ENCODE results near the gene TMEM30B. TPM values are rescaled to one million over a fixed set of nuclear protein-coding genes. Genes with fewer than 3 reads are reported as not detected.
"Not testable (repeated sequence)": the region's sequence is repeated elsewhere in the genome, so short reads cannot be mapped to it uniquely, and the experiment has no call there.

TMEM30B gene
- total and polyA plus RNA-seq, 2 of the 13 experiments (the other 11 are each of a cell fraction or from before 2014, with no cell fraction given), result not detected

GRCh38 chr14:61308701-61309100 is 27.6 kb upstream of the TMEM30B start:
- POLR2A ChIA-PET; H3K9ac ChIP-seq (ENCODE audit: insufficient read depth, low read depth, low read length); intact Hi-C loops (cut with micrococcal nuclease; ENCODE audit: unreplicated experiment); ATAC-seq; H4K20me1 ChIP-seq (ENCODE audit: insufficient read depth, low read length); CTCF ChIA-PET (ENCODE audit: low intra/inter-chr PET ratio, low total read pairs); DNase-seq (ENCODE audit: low spot score); H3K27me3 ChIP-seq (ENCODE audit: control insufficient read depth in 1 of 2, insufficient read depth in 2 of 2, low read length in 2 of 2); H3K79me2 ChIP-seq (ENCODE audit: insufficient read depth, low read length); H3K4me3 ChIP-seq (replicated peaks in 1 of 3; ENCODE audit: insufficient read depth in 1 of 3, low read depth in 2 of 3, low read length in 3 of 3); FAIRE-seq; H3K27ac ChIP-seq (ENCODE audit: extremely low read length, insufficient read depth, low read length); H3K4me2 ChIP-seq (ENCODE audit: low read depth, low read length); H3K4me1 ChIP-seq (ENCODE audit: insufficient read depth, low read length); in situ Hi-C loops (cut with HindIII; ENCODE audit: extremely low pct_ligation_motif_present, low pct_unique_long_range_greater_than_20kb); BruUV-seq (replicated peaks); H2AFZ ChIP-seq (ENCODE audit: low read length); H3K36me3 ChIP-seq (replicated peaks in 1 of 2; ENCODE audit: control insufficient read depth in 1 of 2, insufficient read depth in 2 of 2, low read length in 2 of 2): not testable (repeated sequence)
- peaks cover 15% of the 10 kb centered on the region; the same call in 1 of the 2 replicates for H3K9me3 ChIP-seq (ENCODE audit: low read length)
- WGBS (ENCODE audit: low lambda C conversion rate), result 18% methylated on average over 4 of the region's 4 CpGs

- in situ Hi-C loops (cut with HindIII; ENCODE audit: extremely low pct_ligation_motif_present, low pct_unique_long_range_greater_than_20kb), result no loop called here
Measured at GRCh38 chr14:61308198-61308597, 27.1 kb upstream of the TMEM30B start.

More at GRCh38 chr14:61308198-61308597, 27.1 kb upstream of the TMEM30B start:
- Histone ChIP-seq H2AFZ (ENCODE audit: low read length) (no peak overlapping the region), H3K9me3 (ENCODE audit: low read length) (peaks cover 11% of the 10 kb centered on the region; the same call in 1 of the 2 replicates), H3K27ac (ENCODE audit: extremely low read length, insufficient read depth, low read length) (no peak overlapping the region), H3K4me1 (ENCODE audit: insufficient read depth, low read length) (no peaks in the 10 kb centered on the region), H3K4me2 (ENCODE audit: low read depth, low read length) (no peak overlapping the region), H3K27me3 (ENCODE audit: control insufficient read depth in 1 of 2, insufficient read depth in 2 of 2, low read length in 2 of 2) (no peaks in the 10 kb centered on the region; a peak in 1 of 5 replicates), H3K79me2 (ENCODE audit: insufficient read depth, low read length) (no peaks in the 10 kb centered on the region), H3K9ac (ENCODE audit: insufficient read depth, low read depth, low read length) (no peak overlapping the region), H4K20me1 (ENCODE audit: insufficient read depth, low read length) (no peaks in the 10 kb centered on the region), H3K4me3 (replicated peaks in 1 of 3; ENCODE audit: insufficient read depth in 1 of 3, low read depth in 2 of 3, low read length in 3 of 3) (no peak overlapping the region), H3K36me3 (replicated peaks in 1 of 2; ENCODE audit: control insufficient read depth in 1 of 2, insufficient read depth in 2 of 2, low read length in 2 of 2) (no peaks in the 10 kb centered on the region)
- FAIRE-seq (no peak), DNase-seq (ENCODE audit: low spot score) (no peak), ATAC-seq (no peak)
- WGBS (ENCODE audit: low lambda C conversion rate), result 42% methylated on average over 3 of the region's 3 CpGs
- CTCF ChIA-PET (ENCODE audit: low intra/inter-chr PET ratio, low total read pairs), result no interaction called here
- intact Hi-C loops (cut with micrococcal nuclease; ENCODE audit: unreplicated experiment), result no loop called here
- TF ChIP-seq HOMEZ (CRISPR knock-in tag; IDR thresholded peaks at IDR 0.05; ENCODE audit: low read depth) (no peak), CSRNP1 (CRISPR knock-in tag; IDR thresholded peaks at IDR 0.05) (no peak), POLR2AphosphoS5 (IDR thresholded peaks at IDR 0.05; ENCODE audit: low read depth, low read length) (no peak), ZNF737 (CRISPR knock-in tag; IDR thresholded peaks at IDR 0.05; ENCODE audit: borderline replicate concordance) (no peak), BCL3 (CRISPR knock-in tag; IDR thresholded peaks at IDR 0.05) (no peak)
- POLR2A ChIA-PET, result no interaction called here
- BruUV-seq (replicated peaks), result no TSS peak

Measured in HepG2 (cell line).